Epithelial cell of esophagus (primary cell): ENCODE data around the gene SMYD3.

Source experiments
- DNase-seq: peaks from one replicate; pipeline ENCODE4 v3.0.0; 2010; ENCODE audit warnings: low read depth
- H3K4me3 ChIP-seq: 2 replicates; pipeline ENCODE4 v1.5.1; 2011; ENCODE audit warnings: mild to moderate bottlenecking, low read length, control low read depth
- TF ChIP-seq, protein P1 (sequence below): IDR thresholded peaks from 2 replicates; pipeline ENCODE4 v1.5.1; 2011; ENCODE audit warnings: low read depth, mild to moderate bottlenecking, low read length, control low read depth, inconsistent platforms; ENCODE audit not compliant: insufficient read depth; ENCODE audit errors: missing control alignments

Gene SMYD3

GRCh38 chr1:245991266-245991665 lies 515.8 kb downstream of the SMYD3 start:
- H3K4me3 ChIP-seq, result no peak overlapping the region
- DNase-seq, result no peak
- TF ChIP-seq, protein P1, sequence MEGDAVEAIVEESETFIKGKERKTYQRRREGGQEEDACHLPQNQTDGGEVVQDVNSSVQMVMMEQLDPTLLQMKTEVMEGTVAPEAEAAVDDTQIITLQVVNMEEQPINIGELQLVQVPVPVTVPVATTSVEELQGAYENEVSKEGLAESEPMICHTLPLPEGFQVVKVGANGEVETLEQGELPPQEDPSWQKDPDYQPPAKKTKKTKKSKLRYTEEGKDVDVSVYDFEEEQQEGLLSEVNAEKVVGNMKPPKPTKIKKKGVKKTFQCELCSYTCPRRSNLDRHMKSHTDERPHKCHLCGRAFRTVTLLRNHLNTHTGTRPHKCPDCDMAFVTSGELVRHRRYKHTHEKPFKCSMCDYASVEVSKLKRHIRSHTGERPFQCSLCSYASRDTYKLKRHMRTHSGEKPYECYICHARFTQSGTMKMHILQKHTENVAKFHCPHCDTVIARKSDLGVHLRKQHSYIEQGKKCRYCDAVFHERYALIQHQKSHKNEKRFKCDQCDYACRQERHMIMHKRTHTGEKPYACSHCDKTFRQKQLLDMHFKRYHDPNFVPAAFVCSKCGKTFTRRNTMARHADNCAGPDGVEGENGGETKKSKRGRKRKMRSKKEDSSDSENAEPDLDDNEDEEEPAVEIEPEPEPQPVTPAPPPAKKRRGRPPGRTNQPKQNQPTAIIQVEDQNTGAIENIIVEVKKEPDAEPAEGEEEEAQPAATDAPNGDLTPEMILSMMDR, result no peak

GRCh38 chr1:245990315-245991022 lies 516.6 kb downstream of the SMYD3 start:
- H3K4me3 ChIP-seq, result no peak overlapping the region
- TF ChIP-seq, protein P1, result no peak
- DNase-seq, result no peak

DNA sequence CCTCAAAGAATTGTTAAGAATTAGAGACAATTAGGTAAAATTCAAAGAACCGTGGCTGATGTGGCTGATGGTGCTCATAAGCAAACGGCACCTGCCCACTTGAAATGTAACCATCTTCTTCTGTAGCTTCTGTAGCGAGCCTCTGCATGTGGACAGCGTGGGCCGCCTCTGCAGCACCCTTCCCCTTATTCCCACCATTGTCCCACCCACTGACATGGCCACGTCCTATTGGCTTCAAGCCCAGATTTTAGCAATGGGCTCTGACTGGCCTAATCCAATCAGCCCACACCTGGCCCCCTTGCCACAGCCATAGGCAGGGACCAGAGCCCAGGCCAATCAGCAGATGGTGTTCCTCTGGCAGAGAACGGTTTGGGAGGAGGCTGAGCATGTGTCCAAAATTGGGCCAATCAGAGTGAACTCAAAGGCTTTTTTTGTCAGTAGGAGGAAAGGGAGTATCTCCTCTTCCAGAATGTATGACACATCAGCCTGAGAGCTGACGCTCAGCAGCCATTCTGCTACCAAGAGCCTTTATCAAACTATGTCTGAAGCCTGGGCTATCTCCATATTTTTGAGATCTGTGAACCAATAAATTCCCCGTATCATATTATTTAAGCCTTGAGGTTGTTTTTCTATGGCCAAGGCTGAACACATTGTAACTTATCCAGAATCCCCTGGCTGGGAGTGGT lies 518.5 kb downstream of the SMYD3 start:
- H3K4me3 ChIP-seq, result no peak overlapping the region
- TF ChIP-seq, protein P1, result no peak
- DNase-seq, result no peak

GRCh38 chr1:245987997-245988392 lies 519.1 kb downstream of the SMYD3 start:
- H3K4me3 ChIP-seq, result no peak overlapping the region
- TF ChIP-seq, protein P1, result no peak
- DNase-seq, result no peak

- no peak overlapping the region for H3K4me3 ChIP-seq
- no peak for DNase-seq
- TF ChIP-seq, protein P1, result no peak
These were observed 519.5 kb downstream of the SMYD3 start for GRCh38 chr1:245987577-245987976.

DNA sequence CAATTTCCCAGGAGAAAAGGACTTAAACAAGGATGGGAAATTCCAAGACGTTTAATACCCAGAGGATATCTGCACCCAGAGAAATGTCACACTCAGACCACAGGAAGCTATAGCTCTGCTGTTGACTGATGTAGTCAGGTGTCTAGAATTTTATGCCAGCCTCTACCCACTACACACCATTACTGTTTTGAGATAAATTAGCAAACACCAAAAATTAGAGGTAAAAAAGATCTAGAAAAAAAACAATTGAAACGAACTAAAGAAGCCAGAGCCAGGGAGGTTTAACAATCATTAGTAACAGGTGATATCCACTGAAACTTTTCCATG lies 519.9 kb downstream of the SMYD3 start:
- TF ChIP-seq, protein P1, result no peak
- no peak overlapping the region for H3K4me3 ChIP-seq
- DNase-seq, result no peak

DNA sequence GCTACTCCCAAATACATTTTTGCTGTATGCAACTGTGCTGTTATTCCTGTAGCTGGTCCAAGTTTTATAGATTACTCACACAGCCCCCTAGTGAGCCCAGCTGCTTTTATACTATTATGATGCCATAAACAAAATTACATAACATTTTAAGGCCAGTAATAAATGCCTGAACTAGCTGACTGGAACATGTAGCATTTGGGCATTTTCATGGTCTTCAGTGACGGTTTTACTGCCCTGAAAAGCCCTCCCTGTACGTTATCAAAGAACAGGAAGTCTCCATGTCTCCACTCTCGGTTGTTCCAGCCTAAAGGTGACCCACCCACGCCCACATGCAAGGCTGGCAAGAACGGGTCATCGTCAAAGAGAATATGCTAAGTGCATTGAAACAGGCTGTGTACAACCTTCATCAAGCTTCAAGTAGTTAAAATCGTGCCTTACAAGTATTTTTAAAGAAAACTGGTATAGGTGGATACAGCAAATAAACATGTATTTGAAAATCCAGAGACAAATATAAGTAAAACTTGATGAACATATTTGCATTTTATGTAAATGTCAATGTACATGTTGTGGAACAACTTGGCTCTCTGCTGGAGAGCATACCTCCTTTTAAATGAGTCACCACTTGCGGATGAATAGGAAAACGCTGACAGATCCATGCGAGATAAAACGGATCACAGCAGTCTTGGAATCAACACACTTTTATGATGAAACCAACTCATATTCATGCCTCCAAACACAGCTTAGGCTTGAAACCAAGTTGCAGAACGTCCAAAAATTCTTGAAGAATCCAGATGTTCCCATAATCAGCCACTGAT lies 520.5 kb downstream of the SMYD3 start:
- no peak overlapping the region for H3K4me3 ChIP-seq
- TF ChIP-seq, protein P1, result no peak
- DNase-seq, result peak; percentile 81
